Osteoblast (primary cell): Measurements from ENCODE around the gene ARHGEF28. TPM values are rescaled to one million over a fixed set of nuclear protein-coding genes. Genes with fewer than 3 reads are reported as not detected.
A peak's percentile ranks its signal among the peaks of the same experiment; 100 is the strongest.

Experiments
- DNase-seq: peaks from one replicate; pipeline ENCODE4 v3.0.0; 2011; ENCODE audit warnings: low spot score, mixed read lengths; ENCODE audit not compliant: insufficient read length; ENCODE audit errors: missing footprints
- H2AFZ ChIP-seq: 2 replicates; pipeline ENCODE4 v1.6.0; 2011; ENCODE audit warnings: mild to moderate bottlenecking, low read length
- H3K27ac ChIP-seq: 2 replicates; pipeline ENCODE4 v1.5.1; 2011; ENCODE audit warnings: mild to moderate bottlenecking, low read depth, low read length, moderate library complexity
- H3K27me3 ChIP-seq: 2 replicates; pipeline ENCODE4 v1.6.0; 2012; ENCODE audit warnings: mild to moderate bottlenecking, control low read depth, inconsistent platforms, low read length, moderate library complexity; ENCODE audit not compliant: insufficient read depth
- H3K36me3 ChIP-seq: 2 replicates; pipeline ENCODE4 v1.5.1; 2011; ENCODE audit warnings: mild to moderate bottlenecking, low read length, control low read depth, moderate library complexity; ENCODE audit not compliant: insufficient read depth
- H3K4me1 ChIP-seq: 2 replicates; pipeline ENCODE4 v1.5.1; 2011; ENCODE audit warnings: mild to moderate bottlenecking, low read length, control low read depth, moderate library complexity; ENCODE audit not compliant: insufficient read depth
- H3K4me2 ChIP-seq: 2 replicates; pipeline ENCODE4 v1.6.0; 2011; ENCODE audit warnings: mild to moderate bottlenecking, low read length; ENCODE audit not compliant: insufficient read depth
- H3K4me3 ChIP-seq: fragments of 200-600 bp; sonication (generic); 3 replicates; pipeline ENCODE4 v1.5.1; 2012; ENCODE audit warnings: mild to moderate bottlenecking, low read length, inconsistent platforms; ENCODE audit not compliant: insufficient read depth
- H3K79me2 ChIP-seq: 2 replicates; pipeline ENCODE4 v1.6.0; 2012; ENCODE audit warnings: mild to moderate bottlenecking, low read length, control low read depth, inconsistent platforms; ENCODE audit not compliant: insufficient read depth
- H3K9me3 ChIP-seq: 2 replicates; pipeline ENCODE4 v1.5.1; 2011; ENCODE audit warnings: low read depth, low read length, control low read depth
- H4K20me1 ChIP-seq: 2 replicates; pipeline ENCODE4 v1.6.0; 2012; ENCODE audit warnings: mild to moderate bottlenecking, low read length, control low read depth; ENCODE audit not compliant: insufficient read depth
- CTCF ChIP-seq: IDR thresholded peaks from 2 replicates; pipeline ENCODE4 v1.5.1; 2011; ENCODE audit warnings: mild to moderate bottlenecking, low read depth, low read length, moderate library complexity; ENCODE audit errors: extremely low read depth
- total RNA-seq: library from RNA; depleted of rRNA; stranded (reverse); fragments of >200 nt; gene quantifications from 2 replicates; pipeline ENCODE4 v1.2.3, GENCODE V29; 2012

ARHGEF28 gene
- total RNA-seq, 1 donor: 64.4 TPM

GRCh38 chr5:73946278-73946677, 320.3 kb downstream of the ARHGEF28 start:
- Histone ChIP-seq H3K27ac (no peak overlapping the region), H2AFZ (no peak overlapping the region), H3K4me2 (no peak overlapping the region), H3K79me2 (no peaks in the 10 kb centered on the region), H3K4me1 (peaks cover 35% of the 10 kb centered on the region), H3K36me3 (no peaks in the 10 kb centered on the region), H3K9me3 (no peaks in the 10 kb centered on the region), H4K20me1 (no peaks in the 10 kb centered on the region), H3K27me3 (no peaks in the 10 kb centered on the region), H3K4me3 (no peak overlapping the region)
- no peak for TF ChIP-seq CTCF
- DNase-seq: no peak

GRCh38 chr5:73946919-73947602, 321.1 kb downstream of the ARHGEF28 start:
- H3K27me3 ChIP-seq: no peaks in the 10 kb centered on the region
- H3K27ac ChIP-seq: no peak overlapping the region
- no peak overlapping the region for H3K4me3 ChIP-seq
- no peaks in the 10 kb centered on the region for H3K9me3 ChIP-seq
- no peaks in the 10 kb centered on the region for H3K79me2 ChIP-seq
- H2AFZ ChIP-seq: no peak overlapping the region
- no peaks in the 10 kb centered on the region for H3K36me3 ChIP-seq
- H4K20me1 ChIP-seq: no peaks in the 10 kb centered on the region
- no peak for DNase-seq
- peaks cover 31% of the 10 kb centered on the region for H3K4me1 ChIP-seq
- TF ChIP-seq CTCF: no peak
- no peak overlapping the region for H3K4me2 ChIP-seq

- Histone ChIP-seq H3K4me1 (peaks cover 31% of the 10 kb centered on the region), H3K79me2 (no peaks in the 10 kb centered on the region), H3K36me3 (no peaks in the 10 kb centered on the region), H3K4me3 (no peak overlapping the region), H2AFZ (no peak overlapping the region), H3K27me3 (no peaks in the 10 kb centered on the region), H3K9me3 (no peaks in the 10 kb centered on the region), H3K4me2 (peak overlapping the region; percentile 48), H3K27ac (peak overlapping the region; percentile 56), H4K20me1 (no peaks in the 10 kb centered on the region)
- DNase-seq: no peak
- TF ChIP-seq CTCF: no peak
These were observed 322.1 kb downstream of the ARHGEF28 start for GRCh38 chr5:73947906-73948640.

- DNase-seq: no peak
- no peaks in the 10 kb centered on the region for H4K20me1 ChIP-seq
- H3K27me3 ChIP-seq: no peaks in the 10 kb centered on the region
- no peak for TF ChIP-seq CTCF
- H3K4me2 ChIP-seq: peak overlapping the region; percentile 48
- H3K9me3 ChIP-seq: no peaks in the 10 kb centered on the region
- peak overlapping the region; percentile 10 for H2AFZ ChIP-seq
- H3K36me3 ChIP-seq: no peaks in the 10 kb centered on the region
- no peak overlapping the region for H3K4me3 ChIP-seq
- H3K79me2 ChIP-seq: no peaks in the 10 kb centered on the region
- H3K4me1 ChIP-seq: peaks cover 31% of the 10 kb centered on the region
- H3K27ac ChIP-seq: peak overlapping the region; percentile 56
These were observed 322.7 kb downstream of the ARHGEF28 start for GRCh38 chr5:73948720-73949119.
